NCI-H187 treated with DMSO at 0.1 percent for 48 hours (cell line): ENCODE data around the gene DGKZ.
"Not testable (repeated sequence)": the region's sequence is repeated elsewhere in the genome, so short reads cannot be mapped to it uniquely, and the experiment has no call there.

ENCODE experiments used
- DNase-seq: peaks from one replicate; lab custom pipeline; 2025; lab: John Stamatoyannopoulos, UW

DGKZ gene, protein sequence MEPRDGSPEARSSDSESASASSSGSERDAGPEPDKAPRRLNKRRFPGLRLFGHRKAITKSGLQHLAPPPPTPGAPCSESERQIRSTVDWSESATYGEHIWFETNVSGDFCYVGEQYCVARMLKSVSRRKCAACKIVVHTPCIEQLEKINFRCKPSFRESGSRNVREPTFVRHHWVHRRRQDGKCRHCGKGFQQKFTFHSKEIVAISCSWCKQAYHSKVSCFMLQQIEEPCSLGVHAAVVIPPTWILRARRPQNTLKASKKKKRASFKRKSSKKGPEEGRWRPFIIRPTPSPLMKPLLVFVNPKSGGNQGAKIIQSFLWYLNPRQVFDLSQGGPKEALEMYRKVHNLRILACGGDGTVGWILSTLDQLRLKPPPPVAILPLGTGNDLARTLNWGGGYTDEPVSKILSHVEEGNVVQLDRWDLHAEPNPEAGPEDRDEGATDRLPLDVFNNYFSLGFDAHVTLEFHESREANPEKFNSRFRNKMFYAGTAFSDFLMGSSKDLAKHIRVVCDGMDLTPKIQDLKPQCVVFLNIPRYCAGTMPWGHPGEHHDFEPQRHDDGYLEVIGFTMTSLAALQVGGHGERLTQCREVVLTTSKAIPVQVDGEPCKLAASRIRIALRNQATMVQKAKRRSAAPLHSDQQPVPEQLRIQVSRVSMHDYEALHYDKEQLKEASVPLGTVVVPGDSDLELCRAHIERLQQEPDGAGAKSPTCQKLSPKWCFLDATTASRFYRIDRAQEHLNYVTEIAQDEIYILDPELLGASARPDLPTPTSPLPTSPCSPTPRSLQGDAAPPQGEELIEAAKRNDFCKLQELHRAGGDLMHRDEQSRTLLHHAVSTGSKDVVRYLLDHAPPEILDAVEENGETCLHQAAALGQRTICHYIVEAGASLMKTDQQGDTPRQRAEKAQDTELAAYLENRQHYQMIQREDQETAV

DNA sequence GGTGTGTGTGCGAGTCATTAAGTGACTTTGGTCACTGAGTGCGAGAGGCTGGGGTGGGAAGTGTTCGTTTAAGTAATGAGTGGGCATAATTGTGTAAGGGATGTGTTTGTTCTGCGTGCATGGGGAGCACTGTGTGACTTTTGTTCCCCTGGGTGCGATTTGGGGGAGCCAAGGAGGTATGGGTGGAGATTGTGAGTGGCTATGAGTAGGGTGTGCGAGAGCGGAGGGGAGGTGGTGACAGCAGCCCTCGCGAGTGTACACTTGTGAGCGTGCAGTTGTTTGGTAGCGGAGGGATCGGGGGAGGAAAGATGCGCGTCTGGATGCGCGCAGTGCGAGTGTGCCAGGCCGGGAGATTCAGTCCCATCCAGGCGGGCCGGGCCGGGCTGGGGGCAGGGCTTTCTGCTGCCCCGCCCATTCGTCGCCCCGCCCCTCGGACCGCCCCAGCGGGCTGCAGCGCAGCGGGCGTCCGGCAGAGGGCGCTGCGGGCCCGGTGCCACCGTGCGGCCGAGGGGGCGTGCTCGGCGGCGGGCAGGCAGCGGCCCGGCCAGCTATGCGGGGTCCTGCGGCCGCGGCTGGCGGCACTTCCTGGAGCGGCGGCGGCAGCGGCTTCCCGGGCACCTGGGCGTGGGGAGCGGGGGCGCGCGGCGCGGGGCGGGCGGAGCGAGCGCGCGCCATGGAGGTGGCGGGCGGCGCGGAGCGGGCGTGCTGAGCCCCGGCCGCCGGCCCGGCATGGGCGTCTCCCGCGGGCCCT is at the start of gene DGKZ:
TSS of gene DGKZ (plus strand) at position 578 of the 751 bp plus-strand sequence. CDS start 197 bp downstream, outside the sequence.
- DNase-seq, result no peak

DNA sequence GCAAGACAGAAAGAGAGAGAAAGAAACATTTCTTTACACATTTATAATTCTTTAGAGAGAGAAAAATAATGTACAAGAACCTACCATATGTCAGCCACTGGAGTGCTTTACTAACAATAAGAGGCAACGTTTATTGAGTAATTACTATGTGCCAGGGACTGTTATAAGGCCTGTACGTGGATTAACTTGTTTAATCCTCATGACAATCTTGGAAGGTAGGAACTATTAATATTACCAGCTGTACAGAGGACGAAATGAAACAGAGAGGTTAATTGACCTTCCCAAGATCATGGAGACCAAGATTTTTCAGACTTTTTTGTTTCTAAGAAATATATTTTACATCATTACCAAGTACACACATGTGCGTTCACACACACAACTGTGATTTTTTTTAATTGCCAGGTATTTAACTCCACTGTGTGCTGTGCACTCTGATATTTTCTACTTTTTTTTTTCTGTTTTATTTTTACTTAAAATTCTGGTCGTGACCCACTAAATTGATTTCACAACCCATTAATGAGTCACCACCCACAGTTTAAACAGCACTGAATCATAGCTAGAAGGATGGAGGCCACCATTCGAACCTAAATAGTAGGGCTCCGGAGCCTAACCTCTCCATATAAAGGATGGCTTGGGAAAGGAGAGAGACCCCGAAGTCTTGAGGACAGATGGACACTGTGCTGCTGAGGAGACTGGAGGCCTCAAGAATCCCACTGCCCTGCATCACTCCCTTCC is 48.4 kb upstream of the DGKZ start:
- no peak for DNase-seq

DNA sequence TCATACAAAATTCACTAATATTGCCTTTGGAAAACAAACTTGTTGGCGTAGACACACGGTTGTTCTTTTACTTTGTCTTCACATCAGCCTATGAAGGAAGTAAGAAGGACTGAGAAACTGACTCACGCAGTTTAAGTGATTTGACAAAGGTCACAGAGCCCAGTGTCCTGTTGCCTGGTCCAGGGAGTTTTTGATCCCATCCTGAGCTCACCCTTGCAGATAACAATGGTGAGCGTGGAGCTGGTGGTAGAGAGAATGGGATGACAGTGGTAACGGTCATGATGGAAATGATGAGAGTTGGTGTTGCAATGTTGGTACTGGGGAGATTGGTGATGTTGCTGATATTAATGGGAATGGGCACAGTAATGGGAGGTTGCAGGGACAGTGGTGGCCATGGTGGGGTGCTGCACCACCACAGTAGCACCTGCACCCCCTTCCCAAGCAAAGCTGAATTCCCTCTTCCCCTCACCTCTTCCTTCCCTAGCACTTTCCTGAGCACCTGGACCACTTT is 47.8 kb upstream of the DGKZ start:
- no peak for DNase-seq

DNA sequence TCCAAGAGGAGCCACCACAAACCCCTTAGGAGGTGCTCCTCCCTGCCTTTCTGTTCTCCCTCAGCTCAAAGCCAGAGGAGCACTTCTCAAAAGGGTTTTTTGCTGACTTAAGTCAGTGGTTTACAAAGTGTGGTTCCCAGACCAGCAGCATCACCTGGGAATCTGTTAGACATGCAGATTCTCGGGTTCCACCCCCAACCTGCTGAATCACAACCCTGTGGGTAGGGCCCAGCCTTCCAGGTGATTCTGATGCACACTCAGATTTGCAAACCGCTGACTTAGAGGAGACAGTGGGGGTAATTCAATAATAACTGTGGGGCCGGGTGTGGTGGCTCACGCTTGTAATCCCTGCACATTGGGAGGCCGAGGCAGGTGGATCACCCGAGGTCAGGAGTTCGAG is 47.0 kb upstream of the DGKZ start:
- DNase-seq, result no peak

DNA sequence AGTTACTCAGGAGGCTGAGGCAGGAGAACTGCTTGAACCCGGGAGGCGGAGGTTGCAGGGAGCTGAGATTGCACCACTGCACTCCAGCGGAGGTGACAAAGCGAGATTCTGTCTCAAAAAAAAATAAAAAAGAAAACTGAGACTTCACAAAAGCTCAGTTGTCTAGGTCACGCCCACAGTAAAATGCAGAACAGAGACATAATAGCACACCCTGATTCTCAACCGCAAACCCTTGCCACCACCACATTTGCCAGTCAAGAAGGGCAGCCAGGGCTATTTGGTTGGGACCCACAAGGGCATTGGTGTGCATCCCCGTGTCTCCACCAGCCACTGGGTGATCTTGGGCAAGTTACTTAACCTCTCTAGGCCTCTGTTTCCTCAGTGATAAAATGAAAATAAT is 44.4 kb upstream of the DGKZ start:
- no peak for DNase-seq

DNA sequence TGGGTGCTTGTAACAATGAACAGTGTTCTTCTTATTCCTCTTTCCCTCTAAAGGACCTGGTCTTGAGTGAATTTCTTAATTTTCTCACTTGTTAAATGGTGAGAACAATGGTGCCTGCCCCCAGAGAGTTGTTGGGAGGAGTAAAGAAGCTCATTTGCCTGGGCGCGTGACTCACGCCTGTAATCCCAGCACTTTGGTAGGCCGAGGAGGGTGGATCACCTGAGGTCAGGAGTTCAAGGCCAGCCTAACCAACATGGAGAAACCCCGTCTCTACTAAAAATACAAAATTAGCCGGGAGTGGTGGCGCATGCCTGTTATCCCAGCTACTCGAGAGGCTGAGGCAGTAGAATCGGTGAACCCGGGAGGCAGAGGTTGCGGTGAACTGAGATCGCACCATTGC is 43.2 kb upstream of the DGKZ start:
- DNase-seq, result not testable (repeated sequence)

DNA sequence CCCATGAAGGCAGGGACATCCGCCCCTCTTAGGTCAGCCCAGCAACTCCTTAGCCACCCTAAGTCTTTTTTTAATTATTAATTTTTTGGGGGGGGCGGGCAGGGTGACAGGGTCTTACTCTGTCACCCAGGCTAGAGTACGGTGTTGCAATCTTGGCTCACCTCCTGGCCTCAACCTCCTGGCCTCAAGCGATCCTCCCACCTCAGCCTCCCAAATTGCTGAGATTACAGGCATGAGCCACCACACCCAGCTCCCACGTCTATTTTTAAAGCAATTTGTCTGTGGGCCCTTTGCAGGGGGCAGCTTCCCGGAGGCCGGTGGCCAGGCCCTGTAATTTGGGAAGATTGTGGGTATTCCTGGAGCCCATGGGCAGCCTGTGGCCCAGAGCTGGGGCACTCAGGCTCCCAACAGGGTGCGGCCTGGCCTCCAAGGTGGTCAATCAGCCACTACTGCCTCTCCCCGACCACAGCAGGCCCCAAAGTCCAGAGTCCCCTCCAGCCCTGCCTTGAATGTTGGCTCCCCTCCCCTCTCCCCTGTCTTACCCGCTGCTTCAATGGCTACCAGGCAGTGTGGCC is 42.6 kb upstream of the DGKZ start:
- no peak for DNase-seq

DNA sequence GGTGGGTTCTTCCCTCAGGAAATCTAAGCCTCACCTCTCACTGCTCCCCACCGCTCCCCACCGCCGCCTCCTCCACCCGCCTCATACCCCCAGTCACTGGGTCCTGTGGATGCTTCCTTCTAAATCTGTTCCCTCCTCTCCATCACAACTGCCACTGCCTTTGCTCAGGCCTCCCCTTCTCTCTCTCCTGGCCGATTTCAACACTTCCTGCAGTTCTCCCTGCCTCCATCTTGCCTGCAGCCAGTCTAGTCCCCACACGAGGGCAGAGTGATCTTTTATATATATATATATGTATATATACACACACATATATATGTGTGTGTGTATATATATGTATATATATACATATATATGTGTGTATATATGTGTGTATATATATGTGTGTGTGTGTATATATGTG is 42.0 kb upstream of the DGKZ start:
- no peak for DNase-seq

DNA sequence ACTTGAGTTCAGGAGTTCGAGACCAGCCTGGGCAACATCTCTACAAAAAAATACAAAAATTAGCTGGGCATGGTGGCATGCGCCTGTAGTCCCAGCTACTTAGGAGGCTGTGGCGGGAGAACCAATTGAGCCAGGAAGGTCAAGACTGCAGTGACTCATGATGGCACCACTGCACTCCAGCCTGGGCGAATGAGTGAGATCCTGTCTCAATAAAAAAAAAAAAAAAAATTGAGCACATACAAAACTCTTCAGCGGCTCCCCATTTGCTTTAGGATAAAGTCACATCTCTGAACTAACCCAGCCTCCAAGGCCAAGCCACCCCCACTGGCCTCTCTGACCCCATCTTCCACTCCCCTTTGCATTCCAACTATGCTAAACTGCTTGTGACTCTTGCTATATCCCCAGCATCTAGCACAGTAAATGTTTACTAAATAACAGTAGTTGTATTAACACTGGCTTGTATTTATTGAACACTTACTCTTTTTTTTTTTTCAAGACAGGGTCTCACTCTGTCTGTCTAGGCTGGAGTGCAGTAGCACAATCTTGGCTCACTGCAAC is 40.9 kb upstream of the DGKZ start:
- no peak for DNase-seq

DNA sequence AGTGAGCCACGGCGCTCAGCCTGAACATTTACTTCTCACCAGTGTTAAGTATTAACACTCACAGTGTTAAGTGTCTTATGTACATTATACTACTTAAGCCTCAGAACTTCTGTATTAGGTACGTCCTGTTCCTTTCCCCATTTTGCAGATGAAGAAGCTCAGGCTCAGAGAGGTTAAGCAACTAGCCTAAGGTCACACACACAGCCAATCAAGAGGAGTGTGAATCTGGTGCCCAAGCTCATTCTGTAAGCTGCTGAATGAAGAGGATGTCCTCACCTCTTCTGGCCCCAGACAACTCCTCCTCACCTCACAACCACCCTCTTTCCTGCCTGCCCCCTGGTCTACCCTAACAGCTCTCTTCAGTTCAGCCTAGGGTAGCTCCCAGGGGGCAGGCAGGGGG is 39.9 kb upstream of the DGKZ start:
- no peak for DNase-seq

DNA sequence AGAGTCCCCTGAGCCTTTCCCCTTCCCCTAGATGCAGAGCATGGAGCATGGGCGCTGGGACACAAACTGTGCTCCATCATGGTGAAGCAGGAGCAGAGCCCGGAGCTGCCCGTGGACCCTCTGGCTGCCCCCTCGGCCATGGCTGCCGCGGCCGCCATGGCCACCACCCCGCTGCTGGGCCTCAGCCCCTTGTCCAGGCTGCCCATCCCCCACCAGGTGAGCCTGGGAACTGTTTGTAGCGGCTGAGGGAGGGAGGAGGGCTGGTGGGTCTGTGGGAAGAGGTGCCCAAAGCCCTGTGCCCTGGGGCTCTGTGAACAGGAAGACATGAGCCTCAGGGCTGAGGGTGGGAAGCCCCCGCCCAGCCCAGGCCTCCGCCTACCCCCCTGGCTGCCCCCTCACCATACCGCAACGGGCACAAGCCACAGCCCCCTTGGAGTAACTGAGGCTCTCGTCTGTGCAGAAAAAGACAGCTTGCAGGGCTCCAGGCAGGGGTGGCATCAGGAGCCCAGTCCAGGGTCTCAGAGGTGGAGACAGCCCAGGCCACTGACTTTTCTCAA is 39.4 kb upstream of the DGKZ start:
- no peak for DNase-seq

DNA sequence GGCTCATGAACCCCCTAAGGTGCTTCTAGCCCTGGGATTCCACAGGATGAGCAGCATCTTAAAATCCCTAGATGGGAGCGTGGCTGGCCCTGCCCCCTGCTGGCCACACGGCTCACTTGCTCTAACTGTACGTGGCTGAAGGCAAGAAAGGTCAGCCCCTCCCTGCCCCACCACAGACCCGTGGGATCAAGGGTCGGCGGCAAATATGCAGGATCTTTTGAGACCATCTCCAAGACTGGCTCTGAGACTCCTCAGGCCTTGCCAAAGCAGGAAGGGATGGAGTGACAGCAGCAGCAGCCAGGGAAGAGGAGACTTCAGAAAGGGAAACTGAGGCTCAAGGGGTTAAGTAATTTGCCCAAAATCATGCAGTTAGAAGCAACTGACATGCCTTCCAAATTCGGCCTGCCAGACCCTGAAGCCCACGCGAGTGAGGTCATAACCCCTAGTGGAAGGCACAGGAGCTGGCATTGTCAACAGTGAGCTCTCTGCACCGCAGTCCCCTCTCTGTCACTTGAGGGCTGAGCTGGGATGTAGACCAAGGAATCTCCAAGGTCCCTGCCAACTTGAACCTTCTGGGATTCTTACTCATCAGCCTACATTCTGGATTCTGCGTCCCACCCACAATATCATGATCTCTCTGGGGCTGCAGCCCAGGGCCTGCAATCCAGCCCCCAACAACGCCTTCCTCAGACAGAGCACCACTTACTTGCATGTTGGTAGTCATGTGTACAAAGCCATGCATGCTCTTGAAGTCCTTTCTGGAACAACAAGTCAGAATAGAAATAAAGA is 38.4 kb upstream of the DGKZ start:
- DNase-seq, result no peak

DNA sequence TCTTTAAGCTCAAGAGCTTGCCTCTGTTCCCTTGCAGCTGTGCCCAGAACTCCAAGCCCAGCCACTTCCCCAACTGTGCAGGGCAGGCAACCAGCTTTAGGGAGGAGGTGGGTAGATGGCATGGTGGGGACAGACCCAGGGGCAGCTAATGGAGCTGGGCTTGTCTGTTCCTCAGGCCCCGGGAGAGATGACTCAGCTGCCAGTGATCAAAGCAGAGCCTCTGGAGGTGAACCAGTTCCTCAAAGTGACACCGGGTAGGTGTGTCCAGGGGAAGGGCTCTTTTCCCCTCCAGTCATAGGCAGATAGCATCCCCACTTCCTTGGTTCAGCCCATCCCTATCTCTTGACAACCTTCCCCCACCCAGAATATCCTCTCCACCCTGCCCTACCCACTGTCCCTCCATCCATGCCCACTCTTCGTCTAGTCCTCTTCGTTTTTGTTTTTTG is 37.4 kb upstream of the DGKZ start:
- no peak for DNase-seq

DNA sequence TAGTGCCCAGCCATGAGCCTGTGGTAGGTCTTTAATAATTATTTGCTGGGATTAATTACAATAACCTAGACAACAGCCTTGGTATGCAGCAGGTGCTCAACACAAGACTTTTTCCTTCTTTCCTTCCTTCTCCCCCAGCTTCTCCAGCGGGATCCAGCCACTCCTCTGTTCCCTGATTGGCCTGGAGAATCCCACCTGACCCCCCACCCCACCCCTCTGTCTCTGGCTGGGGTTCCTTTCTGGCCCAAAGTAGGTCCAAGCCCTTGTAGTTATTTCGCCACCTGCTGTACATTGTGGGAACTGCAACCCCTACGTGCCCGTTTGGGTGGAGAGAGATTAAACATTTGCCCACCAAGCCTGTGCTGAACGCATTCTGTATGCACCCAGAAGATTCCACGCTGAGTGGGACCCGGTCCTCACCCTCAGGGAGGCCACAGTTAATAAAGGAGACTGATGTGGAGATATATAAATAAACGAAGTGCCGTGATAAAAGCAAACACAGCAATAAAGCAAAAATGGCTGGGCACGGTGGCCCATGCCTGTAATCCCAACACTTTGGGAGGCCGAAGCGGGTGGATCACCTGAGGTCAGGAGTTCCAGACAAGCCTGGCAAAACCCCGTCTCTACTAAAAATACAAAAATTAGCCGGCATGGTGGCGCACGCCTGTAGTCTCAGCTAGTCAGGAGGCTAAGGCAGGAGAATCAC is 32.1 kb upstream of the DGKZ start:
- DNase-seq, result no peak

DNA sequence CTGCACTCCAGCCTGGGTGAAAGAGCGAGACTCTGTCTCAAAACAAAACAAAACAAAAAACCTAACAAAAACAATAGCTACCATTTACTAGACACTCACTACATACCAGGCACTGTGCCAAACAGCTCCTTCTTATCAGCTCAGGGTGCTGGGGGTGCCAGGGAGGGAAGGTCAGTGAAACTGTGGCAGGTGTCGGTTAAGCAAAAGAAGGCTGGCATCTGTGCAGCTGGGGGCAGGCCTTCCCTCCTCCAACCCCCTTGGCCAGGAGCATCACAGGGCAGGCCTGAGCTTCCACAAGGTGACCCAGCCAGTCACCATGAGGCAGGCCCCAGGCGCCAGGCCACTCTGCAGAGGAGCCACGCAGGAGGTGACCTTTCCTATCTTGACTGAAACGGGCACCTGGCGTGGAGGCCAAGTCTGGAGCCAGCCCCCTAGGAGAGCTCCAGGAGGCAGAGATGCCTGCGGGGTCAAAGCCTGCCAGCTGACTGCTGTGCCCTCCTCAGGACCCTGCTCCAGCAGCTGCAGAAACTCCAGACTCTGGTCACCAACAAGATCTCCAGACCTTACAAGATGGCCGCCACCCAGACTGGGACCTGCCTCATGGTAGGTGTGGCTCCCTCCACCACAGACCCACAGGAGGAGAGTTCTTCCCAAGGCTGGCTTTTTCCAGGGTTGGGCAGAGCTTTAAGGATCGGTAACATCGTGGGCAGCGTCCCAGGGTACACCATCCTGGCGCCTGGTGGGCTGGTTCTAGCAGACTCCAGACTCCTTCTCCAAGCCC is 31.3 kb upstream of the DGKZ start:
- no peak for DNase-seq

DNA sequence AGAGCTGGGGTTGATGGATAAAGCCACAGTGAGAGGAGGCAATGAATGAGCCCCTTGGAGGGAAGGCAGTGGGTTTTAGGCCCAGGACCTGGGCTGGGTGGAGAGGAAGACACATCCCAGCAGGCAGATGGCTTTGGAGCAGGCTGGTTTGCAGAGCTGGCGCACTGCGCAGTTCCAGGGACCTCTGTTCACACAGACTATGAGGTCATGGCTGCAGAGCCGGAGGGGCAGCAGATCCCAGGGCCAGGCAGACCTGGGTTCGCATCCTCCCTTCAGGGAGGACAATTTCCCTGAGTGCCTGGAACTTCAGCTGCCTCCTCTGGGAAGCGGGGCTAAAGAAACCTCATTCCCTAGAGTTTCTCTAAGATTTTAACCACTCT is 28.2 kb upstream of the DGKZ start:
- no peak for DNase-seq

DNA sequence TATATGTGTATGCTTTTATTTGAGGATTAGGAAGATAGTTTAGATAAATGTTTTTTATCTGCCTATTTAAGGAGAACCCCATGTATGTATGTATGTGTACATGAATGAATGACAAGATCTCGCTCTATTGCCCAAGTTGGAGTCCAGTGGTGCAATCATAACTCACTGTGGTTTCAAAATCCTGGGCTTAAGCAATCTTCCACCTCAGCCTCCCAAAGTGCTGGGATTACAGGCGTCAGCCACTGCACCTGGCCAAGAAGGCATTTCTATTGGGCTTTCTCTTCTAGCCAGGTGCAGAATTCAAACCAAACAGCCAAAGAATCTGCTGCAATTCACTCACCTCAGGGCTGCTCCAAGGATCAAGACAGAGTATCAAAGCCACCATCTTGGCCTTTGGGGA is 25.5 kb upstream of the DGKZ start:
- DNase-seq, result no peak

DNA sequence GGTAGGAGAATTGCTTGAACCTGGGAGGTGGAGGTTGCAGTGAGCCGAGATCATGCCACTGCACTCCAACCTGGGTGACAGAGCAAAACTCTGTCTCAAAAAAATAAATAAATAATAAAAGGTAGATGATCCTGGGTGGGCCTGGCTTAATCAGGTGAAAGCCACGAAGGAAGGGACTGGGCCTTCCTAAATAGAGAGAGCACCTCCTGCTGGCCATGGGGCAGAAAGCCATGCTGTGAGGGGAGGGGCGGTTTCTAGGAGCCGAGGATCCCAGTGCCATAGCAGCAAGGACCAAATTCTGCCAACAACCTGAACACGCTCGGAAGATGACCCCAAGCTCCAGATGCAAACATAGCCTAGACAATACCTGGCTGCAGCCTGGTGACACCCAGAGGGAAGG is 24.5 kb upstream of the DGKZ start:
- DNase-seq, result no peak
